Epidermal melanocyte (primary cell): ENCODE measurements around the gene HSD17B8.
"Not testable (repeated sequence)": the region's sequence is repeated elsewhere in the genome, so short reads cannot be mapped to it uniquely, and the experiment has no call there.

ENCODE experiments used
- DNase-seq: peaks from one replicate; pipeline ENCODE4 v3.0.0; 2011; ENCODE audit warnings: low spot score; ENCODE audit not compliant: insufficient read length

The HSD17B8 gene

GRCh38 chr6:33205191-33206026 is 954 bp downstream of the HSD17B8 start:
- peak; percentile 2 for DNase-seq

- no peak for DNase-seq
Measured at GRCh38 chr6:33206027-33206863, 1.8 kb downstream of the HSD17B8 start.

- DNase-seq, result no peak
Measured at GRCh38 chr6:33206864-33207551, 2.6 kb downstream of the HSD17B8 start.

GRCh38 chr6:33207552-33208090 is 3.2 kb downstream of the HSD17B8 start:
- peak; percentile 60 for DNase-seq

GRCh38 chr6:33208091-33208967 is 3.9 kb downstream of the HSD17B8 start, which contains the start of gene RING1:
Gene RING1 (plus strand): TSS chr6:33208500. CDS start chr6:33208823, 323 bp downstream.
- peak; percentile 78 for DNase-seq

- DNase-seq, result no peak
Measured at GRCh38 chr6:33209856-33210255, 5.4 kb downstream of the HSD17B8 start.

GRCh38 chr6:33211136-33211535 is 6.7 kb downstream of the HSD17B8 start:
- DNase-seq, result no peak

GRCh38 chr6:33211666-33212422 is 7.4 kb downstream of the HSD17B8 start:
- no peak for DNase-seq

GRCh38 chr6:33212857-33213165 is 8.4 kb downstream of the HSD17B8 start:
- DNase-seq, result no peak

- peak; percentile 36 for DNase-seq
Measured at GRCh38 chr6:33213166-33213988, 8.9 kb downstream of the HSD17B8 start.

- no peak for DNase-seq
Measured at GRCh38 chr6:33213989-33214335, 9.5 kb downstream of the HSD17B8 start.

- no peak for DNase-seq
Measured at GRCh38 chr6:33215271-33216116, 11.0 kb downstream of the HSD17B8 start.

- no peak for DNase-seq
Measured at GRCh38 chr6:33216117-33216649, 11.7 kb downstream of the HSD17B8 start.

- no peak for DNase-seq
Measured at GRCh38 chr6:33217246-33217645, 12.8 kb downstream of the HSD17B8 start.

GRCh38 chr6:33217681-33218080 is 13.2 kb downstream of the HSD17B8 start:
- DNase-seq, result no peak

GRCh38 chr6:33226503-33227120 is 22.2 kb downstream of the HSD17B8 start:
- not testable (repeated sequence) for DNase-seq

GRCh38 chr6:33235221-33235634 is 30.8 kb downstream of the HSD17B8 start:
- DNase-seq, result no peak
